Measurements from ENCODE around the gene ITGA5.

DNA sequence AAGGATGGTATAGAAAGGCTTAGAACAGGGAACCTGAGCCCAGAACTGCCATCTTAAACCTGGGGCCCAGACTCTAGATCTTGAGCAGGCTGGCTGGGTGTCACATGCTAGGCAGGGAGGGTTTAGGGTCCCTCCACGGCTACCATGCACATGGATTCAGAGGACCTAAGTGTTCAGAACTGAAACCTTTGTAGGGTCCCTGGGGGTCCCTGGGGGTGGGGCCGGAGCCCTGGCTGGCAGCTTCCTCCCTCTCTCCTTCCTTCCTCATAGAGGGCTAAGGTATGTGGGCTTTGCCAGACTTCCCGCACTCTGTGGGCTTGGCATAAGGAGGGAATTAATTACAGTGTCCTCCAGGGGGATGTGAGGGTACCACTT, 29.9 kb downstream of the ITGA5 start:
- TF ChIP-seq POLR2A (IDR thresholded peaks at IDR 0.05): no peak
- TF ChIP-seq, protein P1, sequence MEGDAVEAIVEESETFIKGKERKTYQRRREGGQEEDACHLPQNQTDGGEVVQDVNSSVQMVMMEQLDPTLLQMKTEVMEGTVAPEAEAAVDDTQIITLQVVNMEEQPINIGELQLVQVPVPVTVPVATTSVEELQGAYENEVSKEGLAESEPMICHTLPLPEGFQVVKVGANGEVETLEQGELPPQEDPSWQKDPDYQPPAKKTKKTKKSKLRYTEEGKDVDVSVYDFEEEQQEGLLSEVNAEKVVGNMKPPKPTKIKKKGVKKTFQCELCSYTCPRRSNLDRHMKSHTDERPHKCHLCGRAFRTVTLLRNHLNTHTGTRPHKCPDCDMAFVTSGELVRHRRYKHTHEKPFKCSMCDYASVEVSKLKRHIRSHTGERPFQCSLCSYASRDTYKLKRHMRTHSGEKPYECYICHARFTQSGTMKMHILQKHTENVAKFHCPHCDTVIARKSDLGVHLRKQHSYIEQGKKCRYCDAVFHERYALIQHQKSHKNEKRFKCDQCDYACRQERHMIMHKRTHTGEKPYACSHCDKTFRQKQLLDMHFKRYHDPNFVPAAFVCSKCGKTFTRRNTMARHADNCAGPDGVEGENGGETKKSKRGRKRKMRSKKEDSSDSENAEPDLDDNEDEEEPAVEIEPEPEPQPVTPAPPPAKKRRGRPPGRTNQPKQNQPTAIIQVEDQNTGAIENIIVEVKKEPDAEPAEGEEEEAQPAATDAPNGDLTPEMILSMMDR (IDR thresholded peaks at IDR 0.05): no peak
